GM21360 (cell line): Measurements from ENCODE around the gene PKDCC.
"Not testable (repeated sequence)": the region's sequence is repeated elsewhere in the genome, so short reads cannot be mapped to it uniquely, and the experiment has no call there.

ENCODE experiments used
- ATAC-seq: cut with Tn5 transposase; IDR thresholded peaks from one replicate; pipeline ENCODE4 v1.9.1; 2021; ENCODE audit warnings: mild to moderate bottlenecking, moderate library complexity; ENCODE audit not compliant: unreplicated experiment

PKDCC gene

DNA sequence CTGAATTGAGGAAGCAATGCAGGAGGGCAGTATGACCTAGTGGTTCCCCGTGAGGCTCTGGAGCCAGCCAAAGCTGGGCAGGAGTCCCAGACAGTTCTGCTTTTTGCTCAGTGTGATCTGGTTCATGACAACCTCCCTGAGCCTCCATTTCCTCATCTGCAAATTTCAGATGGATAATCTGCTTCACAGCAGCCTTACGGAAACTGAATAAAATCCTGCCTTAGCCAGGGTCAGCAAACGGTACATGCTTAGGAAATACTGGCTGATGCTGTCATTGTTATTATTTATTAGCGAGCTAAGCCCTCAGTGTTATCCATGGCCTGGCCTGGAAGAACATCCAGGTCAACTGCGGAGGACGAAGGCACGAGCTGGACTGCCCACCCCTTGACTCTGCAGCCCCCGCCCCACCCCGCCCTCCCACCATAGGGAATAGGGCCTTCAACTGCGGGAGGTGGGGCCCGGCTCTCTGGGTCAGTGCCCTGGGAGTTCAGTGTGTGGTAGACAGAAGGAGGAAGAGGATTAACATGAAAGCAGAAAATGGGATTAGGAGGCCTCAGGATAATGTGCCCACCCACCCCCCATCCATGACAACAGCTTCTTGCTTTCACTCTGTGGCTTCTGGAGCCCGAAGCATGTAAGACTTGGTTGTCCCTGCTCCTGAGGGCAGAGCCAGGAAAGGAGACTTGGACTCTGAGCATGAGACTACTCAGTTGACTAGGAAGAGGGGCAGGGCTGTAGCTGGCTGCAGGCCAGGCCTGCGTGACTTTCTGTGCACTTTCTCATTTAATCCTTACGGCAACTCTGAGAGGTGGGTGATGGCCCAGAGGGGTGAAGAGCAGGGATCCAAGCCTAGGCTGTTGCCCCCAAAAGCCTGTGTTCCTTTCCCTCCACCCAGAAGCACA lies 13.1 kb downstream of the PKDCC start:
- no peak for ATAC-seq

DNA sequence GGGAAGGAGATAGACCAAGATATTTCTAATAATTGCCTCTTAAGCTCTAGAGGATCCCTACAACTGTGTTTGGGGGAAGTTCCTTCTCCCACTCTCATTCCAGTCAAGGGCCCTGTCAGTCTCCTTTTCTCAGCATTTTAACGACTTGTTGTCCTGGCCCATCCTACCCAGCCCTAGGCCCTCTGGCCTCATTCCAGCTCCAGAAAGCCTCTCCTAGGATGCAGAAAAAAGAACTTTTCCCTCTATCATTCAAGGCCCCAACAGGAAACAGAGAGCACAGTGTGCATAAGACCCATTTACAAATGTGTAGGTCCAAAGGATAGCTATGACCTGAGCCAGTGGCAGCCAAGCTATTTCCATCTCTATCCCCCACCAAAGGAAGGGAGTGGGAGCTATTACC lies 14.0 kb downstream of the PKDCC start:
- no peak for ATAC-seq

DNA sequence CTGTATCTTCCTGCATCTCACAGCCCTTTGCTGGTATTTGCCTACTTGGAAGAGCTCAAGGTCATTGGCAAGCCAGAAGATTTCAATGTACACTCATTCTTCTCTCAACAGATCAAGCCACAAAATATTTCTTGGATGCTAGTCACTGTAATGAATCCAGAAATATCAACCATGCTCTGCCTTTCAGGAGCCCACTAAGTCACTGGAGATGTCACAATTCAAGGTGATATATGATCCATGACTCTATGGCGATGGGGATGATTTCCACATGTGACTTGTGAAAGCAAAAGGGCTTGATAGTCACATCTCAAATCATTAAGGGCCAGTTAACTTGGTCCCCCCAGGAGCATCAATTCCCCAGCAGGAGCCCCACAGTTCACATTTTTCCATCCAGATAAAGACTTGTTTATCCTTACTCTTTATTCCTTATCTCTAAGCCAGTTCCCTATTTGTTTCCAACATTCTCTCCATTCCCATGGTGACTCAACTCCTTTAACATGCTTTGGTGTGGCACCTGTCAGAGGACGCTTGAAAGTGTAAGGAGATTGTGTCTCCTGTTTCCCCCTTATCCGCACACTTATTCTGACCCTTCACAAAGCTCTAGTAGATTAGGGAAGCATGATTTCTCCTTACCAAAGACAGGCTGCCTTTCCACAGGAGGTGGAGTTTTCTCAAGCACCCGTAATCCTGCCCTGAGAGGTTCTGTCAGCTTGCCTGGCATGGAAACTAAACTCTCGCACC lies 15.8 kb downstream of the PKDCC start:
- ATAC-seq: no peak

DNA sequence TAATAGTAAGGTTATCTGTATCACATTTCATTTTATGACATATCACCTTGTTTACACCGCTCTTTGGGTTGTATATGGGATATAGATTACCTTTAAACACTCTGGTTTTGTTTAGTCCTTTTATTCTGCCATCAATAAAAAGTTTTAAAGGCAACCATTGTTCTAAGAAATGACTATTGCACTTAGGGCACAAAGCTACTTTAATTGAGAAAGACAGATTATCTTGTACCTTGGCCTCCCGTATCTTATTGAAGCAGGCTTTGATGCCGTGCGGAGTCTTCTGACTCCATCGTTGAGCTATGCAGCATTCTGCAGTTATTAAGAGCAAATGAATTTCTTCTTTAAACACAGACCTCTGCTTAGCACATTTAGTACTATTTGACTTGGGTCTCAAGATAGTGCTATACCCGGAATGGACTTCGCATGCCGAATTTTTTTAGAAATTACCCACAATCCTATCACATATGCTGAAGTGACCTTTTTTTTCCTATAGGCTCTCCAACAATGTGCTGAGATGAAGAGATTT lies 16.7 kb downstream of the PKDCC start:
- no peak for ATAC-seq

DNA sequence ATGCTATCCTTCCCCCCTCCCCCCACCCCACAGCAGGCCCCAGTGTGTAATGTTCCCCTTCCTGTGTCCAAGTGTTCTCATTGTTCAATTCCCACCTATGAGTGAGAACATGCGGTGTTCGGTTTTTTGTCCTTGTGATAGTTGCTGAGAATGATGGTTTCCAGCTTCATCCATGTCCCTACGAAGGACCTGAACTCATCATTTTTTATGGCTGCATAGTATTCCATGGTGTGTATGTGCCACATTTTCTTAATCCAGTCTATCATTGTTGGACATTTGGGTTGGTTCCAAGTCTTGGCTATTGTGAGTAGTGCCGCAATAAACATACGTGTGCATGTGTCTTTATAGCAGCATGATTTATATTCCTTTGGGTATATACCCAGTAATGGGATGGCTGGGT lies 17.9 kb downstream of the PKDCC start:
- not testable (repeated sequence) for ATAC-seq

DNA sequence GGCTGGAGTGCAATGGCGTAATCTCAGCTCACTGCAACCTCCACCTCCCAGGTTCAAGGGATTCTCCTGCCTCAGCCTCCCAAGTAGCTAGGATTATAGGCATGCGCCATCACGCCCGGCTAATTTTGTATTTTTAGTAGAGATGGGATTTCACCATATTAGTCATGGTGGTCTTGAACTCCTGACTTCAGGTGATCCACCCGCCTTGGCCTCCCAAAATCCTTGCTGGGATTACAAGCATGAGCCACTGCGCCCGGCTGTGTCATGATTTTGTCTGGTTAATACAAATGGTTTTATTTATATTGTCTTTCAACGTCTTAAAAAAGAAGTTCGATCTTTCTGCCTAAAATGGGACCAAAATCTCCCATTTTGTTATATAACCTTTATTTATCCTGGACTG lies 19.2 kb downstream of the PKDCC start:
- not testable (repeated sequence) for ATAC-seq

DNA sequence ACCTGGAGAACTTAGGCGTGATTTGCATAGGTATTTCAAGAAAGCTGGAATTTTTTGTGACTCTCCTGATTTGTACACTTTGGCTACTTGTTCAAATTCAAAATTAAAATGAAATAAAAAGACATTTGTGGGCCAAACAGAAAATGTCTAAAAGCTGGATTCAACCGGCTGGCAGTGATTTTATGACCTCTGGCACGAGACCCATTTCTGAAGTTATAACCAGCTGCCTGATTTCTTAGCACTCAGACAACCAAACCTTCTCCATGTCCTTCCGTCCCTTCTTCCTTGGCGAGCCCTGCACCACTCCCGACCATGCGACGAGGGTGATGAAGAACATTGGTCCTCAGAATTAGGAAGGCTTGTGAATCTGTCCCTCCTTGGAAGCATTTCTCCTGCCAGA lies 19.7 kb downstream of the PKDCC start:
- ATAC-seq: no peak

DNA sequence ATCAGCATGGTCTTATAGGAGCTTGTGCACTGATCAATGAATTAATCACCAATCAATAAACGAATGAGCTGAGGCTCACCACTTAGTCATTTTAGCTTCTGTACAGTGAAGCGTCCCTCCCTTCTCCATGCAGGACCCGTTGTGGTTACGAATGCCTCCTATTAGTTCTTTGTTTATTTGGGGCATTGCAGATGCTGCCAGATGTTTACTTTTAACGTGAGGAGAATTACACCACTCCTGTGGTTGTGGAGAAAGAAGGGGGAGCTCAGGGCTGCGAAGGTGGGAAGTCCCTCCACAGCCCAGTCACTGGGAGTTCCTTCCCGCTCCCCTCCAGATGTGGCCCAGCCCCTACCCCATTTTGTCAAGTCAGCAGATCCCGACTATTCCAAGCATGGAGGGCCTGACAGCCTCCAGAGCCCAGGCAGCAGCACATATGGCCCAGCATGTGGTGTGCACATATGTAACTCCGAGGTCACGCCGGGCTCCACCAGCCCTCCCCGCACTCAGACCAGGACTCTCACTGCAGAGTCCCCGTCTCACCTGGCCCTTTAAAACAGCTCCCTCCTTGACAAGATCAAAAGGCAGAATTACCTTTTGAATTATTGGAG lies 20.9 kb downstream of the PKDCC start:
- no peak for ATAC-seq

DNA sequence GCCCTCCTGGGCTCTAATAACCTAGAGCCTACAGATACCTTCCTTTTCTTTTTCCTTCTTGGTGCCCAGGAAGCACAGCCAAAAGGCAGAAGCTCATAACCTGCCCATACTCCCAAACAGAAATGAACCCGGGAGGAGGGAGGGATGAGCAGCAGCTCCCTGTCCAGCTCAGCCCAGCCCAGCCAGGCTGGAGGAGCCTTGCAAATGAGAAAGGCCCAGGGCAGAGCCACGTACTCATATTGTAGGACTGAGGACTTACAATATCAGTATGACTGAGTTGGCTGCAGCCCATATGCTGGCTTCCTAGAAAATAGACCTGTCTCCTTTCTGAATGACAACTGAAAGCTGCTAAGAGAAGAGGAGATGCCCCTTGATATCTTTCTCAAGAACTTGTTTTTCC lies 21.7 kb downstream of the PKDCC start:
- ATAC-seq: no peak

DNA sequence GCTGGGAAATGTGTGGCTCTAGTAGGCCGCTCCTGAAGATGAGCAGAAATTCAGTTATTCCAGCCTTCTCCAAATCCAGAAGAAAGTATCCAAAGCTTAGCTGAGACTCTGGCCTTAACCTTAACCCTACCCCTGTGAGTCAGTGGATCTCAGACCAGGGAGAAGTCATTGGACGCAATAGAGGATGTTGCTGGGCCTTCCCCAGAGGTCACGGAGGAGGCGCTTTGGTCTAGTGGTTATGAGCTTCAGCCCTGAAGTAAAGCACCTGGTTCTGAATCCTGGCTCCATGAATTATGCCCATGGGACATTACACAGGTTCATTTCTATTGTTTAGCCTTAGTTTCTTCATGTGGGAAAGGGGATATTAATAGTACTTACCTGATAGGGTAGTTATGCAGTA lies 24.0 kb downstream of the PKDCC start:
- ATAC-seq: no peak

DNA sequence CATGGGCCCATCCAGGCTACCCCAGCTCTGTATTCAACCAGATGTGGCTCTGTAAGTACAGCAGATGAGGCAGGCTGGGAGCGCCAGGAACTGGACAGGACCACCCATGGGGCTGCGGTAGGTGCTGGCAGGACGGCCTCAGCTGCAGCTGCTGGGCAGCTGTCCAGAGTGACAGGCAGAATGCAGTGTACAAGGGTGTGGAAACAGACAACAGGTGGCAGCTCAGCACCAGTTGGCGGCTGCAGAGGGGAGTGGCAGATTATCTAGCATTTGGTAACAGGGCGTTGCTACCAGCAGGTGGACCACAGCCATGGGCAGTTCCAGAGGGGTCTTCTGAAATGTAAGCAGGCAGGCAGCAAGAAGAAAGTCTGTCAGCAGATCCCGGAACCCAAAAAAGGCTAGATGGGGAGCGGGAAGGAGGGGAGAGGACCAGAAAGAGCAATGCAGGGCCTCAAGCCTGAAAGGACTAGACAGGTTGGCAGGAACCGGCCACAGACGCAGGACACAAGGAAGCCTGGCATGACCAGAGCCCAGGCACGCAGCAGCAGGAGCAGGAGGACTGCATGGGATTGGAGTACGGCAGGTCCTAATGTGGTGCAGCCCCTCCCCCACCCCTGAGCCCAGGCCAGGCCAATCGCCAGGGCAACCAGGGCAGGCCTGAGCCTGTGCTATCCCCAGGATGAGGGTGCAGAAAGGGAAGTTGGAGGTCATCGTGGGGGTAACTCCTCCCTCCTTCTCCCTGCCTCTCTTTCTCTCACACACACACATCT lies 24.7 kb downstream of the PKDCC start:
- ATAC-seq: no peak

DNA sequence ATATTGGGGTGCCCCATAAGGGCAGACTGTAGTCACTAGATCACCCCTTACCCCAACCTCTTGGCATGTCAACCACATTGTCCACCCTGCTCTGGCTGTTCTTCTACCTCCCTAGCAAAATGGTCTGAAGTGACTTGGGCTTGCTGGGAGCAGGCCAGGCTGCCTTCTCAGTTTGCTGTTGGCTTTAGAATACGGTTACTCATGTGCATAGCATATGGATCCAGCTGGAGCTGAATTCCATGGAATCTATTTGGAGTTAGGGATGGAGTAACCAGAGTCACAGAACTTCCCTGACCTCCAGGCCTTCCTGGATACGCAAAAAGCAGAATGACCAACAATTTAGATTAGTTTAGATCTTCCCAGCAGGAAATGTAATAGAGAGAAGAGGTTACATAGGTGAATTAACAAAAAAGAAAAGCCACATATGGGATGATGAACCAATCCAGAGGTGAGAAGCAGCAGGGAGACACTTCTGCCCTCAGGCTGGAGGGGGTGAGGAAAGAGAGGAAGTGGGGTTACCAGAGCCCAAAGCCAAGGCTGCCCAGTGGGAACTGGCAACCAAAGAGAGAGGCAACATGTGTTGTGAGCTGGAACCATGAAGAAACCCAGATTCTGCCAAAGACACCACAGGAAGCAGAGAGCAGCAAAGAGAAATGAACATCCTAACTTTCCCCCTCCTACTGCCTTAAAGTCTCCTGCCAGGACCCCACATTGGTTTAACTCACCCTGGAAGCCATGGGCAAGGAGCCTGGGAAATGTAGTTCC lies 26.1 kb downstream of the PKDCC start:
- no peak for ATAC-seq

DNA sequence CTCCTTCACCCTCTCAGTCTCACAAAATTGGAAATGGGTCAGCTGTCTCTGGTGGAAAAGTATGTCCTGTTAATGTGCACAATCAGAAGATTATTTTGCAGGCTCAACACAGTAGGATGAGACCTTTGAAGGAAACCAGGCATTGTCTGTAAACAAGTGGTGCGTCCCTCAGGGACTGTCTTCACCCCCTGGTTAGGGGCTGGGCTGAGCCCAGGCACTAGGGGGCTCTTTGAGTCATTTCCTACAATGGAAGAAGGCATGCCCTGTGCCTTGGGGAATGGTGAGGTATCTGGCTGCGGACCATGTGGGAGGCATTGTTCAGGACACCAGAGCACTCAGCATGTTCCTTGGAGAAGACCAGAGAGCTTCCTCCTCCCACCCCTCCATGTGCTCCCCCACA lies 26.8 kb downstream of the PKDCC start:
- ATAC-seq: no peak

DNA sequence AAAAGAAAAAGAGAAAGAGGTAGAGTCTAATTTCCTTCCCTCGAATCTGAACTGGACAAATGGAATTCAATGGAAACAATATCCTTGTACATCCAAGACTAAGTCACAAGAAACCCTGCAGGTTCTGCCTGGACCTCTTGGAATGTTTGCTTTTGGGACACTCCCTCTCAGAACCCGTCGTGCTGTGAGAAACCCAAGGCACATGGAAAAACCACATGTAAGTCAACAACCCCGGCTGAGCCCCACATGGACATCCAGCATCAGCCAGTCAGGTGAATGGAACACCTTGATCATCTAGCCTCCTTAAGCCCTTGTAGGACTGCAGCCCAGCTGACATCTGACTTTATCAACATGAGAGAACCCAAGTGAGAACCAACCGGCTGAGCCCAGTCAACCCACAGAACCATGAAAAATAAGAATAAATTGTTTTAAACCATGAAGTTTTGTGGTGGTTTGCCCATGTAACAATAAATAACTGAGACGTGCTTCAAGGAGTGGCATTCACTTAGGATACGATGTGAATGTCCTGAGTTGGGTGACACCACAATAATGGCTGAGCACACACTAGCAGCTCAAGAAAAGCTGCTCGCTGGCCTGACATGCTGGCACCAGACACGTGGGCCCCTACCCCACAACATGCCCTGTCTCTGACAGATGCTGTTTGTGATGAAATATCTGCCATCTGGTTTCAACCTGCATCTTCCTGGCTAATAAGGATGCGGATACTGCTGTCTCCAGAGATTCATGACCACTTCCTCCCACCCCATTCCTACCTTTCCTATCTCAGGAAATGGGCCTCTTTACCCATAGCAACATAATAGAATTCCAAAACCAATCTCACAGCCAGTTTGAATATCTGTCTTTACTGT lies 28.8 kb downstream of the PKDCC start:
- no peak for ATAC-seq

DNA sequence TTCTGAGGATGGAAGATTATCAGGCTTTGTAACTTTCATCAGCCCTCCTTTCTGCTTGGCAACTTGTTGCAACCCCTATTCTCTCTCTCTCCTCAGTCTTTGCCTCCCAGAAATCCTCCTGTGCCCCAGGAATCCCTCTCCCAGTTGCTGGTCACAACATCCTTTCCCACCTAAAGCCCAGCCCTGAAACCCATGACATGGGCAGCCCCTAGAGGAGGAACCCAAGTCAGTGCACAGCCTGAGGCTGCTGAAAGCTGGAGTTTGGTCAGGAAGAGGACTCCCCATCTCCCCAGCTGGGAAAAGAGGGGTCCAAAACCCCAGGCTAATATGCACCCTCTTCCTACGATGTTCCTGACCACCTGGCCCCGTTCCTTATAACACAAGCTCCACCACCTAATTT lies 29.5 kb downstream of the PKDCC start:
- no peak for ATAC-seq

DNA sequence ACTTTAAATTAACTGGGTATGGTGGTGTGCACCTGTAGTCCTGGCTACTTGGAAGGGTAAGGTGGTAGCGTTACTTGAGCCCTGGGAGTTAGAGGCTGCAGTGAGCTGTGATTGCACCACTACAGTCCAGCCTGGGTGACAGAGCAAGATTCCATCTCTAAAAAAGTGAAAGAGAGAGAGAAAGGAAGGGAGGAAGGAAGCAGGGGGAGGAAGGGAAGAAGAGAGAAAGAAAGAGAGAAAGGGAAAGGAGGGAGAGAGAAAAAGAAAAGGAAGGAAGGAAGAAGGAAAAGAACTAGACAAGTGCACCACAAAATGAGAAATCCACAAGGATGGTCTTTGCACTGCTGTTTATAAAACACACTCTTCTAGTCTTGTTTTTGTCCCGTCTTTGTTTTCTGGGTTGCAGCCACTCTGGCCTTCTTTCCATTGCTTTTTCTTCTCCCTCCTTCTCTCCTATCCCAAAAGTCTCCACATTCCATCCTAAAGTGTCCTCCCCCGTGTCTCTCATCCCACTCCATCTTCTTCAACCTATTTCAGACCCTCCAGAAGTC lies 32.0 kb downstream of the PKDCC start:
- no peak for ATAC-seq

DNA sequence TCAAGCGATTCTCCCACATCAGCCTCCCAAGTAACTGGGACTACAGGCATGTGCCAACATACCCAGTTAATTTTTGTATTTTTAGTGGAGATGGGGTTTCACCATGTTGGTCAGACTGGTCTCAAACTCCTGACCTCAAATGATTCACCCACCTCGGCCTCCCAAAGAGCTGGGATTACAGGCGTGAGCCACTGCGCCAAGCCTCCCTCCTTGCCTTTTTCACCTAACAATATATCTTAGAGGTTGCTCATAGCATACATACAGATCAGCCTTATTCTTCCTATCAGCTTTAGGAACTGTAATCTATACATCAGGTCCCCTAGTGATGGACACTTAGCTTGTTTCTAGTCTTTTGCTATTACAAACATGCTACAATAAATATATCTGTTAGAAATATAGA lies 33.3 kb downstream of the PKDCC start:
- ATAC-seq: not testable (repeated sequence)

DNA sequence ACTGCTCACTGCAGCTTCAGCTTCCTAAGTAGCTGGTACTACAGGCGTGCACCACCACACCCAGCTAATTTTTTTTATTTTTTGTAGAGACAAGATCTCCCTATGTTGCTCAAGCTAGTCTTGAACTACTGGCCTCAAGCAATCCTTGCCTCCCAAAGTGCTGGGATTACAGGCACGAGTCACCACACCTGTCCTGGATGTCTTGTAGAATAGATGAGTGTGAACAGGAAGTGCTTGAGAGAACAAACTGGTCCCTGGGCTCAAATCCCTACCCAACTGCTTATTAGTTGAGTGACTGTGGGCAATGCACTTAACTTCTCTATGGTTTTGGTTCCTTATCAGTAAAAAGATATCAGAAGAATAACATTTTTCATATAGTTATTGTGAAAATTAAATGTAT lies 34.2 kb downstream of the PKDCC start:
- ATAC-seq: no peak

DNA sequence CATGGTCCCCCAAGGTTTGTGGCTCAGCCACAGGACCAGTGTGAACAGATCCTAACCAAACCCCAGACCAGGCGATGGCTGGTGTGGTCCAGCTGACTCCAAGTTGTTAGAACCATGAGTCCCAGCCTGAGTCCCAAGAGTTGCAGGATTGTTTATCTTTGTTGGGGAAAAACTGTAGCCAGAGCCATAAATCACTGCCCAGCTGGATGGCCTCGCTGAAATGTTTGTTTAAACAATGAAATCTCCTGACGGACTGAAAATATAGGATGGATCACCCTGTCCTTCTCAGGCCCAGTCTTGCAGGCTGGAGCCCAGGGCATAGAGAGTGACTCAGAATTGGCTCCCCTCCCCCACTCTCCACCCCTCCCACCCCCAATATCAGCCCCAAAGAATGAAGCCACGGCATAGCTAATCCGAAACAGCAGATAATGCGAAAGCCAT lies 36.4 kb downstream of the PKDCC start:
- ATAC-seq: no peak
